GM19043 (cell line): ENCODE results near the gene PRPSAP1.
"Not testable (repeated sequence)": the region's sequence is repeated elsewhere in the genome, so short reads cannot be mapped to it uniquely, and the experiment has no call there.

Experiments
- ATAC-seq: cut with Tn5 transposase; IDR thresholded peaks from one replicate; pipeline ENCODE4 v1.9.1; 2021; ENCODE audit warnings: low read depth; ENCODE audit not compliant: unreplicated experiment

The PRPSAP1 gene

GRCh38 chr17:76331083-76331482 lies 22.6 kb downstream of the PRPSAP1 start:
- no peak for ATAC-seq

- no peak for ATAC-seq
These were observed 24.1 kb downstream of the PRPSAP1 start for GRCh38 chr17:76329664-76330063.

DNA sequence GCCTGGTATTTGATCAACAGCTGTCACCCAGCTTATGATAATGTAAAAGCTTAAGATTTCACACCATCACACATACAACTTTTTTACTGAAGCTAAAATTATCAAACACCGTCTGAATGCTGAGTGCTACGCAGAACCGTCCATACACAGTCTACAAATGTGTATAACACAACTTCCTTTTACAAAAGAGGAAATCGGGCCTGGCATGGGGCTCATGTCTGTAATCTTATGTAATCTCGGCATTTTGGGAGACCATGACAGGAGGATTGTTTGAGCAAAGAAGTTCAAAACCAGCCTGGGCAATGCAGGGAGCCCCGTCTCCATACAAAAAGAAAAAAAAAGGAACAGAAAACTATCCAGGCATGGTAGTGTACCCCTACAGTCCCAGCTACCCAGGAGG lies 26.0 kb downstream of the PRPSAP1 start:
- no peak for ATAC-seq

GRCh38 chr17:76326306-76326705 lies 27.4 kb downstream of the PRPSAP1 start:
- ATAC-seq, result no peak

DNA sequence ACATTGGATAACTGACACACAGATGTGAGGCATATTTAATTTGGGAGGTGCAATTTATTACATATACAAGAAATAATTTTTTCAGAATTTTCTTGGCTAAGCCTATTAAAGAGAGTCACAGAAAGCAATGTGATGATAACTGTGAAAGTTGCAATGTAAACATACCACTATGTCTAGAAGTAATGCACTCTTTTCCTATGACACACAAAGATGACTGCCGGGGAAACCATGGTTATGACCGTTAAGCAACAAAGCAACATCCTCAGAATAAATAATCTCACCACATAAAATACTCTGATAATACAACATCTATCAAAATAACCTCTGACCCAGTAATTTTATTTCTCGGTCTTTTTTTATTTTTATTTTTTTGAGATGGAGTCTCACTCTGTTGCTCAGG lies 35.1 kb downstream of the PRPSAP1 start:
- no peak for ATAC-seq

DNA sequence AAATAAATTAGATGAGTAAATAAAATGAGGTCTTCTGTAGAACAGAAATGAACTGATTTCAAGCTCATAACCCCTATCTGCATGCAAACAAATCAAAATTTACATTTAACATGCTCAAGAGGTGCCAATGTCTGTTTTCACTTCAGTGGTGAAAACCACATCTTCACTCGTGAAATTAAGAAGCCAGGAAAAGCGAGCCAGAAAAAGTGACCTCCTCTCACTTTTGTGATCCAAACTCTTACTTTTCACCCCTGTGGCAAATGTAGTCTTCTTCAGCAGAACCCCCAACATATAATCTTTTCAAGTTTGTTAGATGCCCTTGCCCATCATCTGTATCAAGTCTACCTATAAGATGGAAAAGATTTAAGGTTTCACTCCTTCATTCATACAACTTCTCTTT lies 36.2 kb downstream of the PRPSAP1 start:
- ATAC-seq, result no peak

- ATAC-seq, result no peak
These were observed 39.1 kb downstream of the PRPSAP1 start for GRCh38 chr17:76314392-76315227.

GRCh38 chr17:76312735-76313134 lies 41.0 kb downstream of the PRPSAP1 start:
- ATAC-seq, result no peak

DNA sequence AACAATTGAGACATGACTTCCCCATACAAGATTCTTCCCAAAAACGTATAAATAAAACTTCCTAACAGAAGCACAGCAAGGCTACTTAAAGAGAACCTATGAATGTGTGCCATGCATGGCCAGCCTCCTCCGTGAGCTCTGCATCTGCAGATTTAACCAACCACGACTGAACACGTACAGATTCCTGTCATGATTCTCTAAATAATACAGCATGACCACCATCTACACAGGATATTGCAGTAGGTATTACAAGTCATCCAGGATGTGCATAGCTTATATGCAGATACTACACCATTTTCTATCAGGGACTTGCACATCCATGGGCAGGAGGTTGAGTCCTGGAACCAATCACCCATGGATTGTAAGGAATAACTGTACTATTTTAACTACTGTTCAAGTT lies 44.3 kb downstream of the PRPSAP1 start:
- no peak for ATAC-seq

DNA sequence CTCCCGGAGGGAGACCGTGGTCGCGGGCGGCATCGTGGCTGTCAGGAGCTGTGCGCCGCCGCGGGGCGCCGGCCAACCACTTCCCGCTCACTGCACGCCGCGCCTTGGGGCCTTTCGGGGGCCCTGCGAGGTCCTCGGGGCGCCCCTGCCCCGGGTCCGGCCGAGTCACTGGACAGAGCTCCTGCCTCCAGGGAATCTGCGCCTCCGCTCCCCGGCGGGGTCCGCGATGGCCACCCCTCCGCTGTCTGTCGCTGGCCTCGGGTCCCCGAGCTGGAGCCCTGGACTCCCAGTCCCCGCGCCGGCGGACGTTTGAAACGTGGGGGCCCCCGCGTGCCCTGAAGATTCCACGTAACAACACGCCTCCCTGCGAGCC lies 45.8 kb downstream of the PRPSAP1 start, which contains the start of gene QRICH2:
Gene QRICH2, minus strand, starts transcription at position 311 of the 373 bp plus-strand sequence. Its CDS starts 278 bp downstream, at position 33.
- no peak for ATAC-seq

GRCh38 chr17:76307299-76307965 lies 46.3 kb downstream of the PRPSAP1 start:
- ATAC-seq, result no peak

GRCh38 chr17:76305135-76305454 lies 48.6 kb downstream of the PRPSAP1 start:
- not testable (repeated sequence) for ATAC-seq

- ATAC-seq, result no peak
These were observed 49.2 kb downstream of the PRPSAP1 start for GRCh38 chr17:76304226-76305134.

- ATAC-seq, result no peak
These were observed 56.3 kb downstream of the PRPSAP1 start for GRCh38 chr17:76297436-76297835.

DNA sequence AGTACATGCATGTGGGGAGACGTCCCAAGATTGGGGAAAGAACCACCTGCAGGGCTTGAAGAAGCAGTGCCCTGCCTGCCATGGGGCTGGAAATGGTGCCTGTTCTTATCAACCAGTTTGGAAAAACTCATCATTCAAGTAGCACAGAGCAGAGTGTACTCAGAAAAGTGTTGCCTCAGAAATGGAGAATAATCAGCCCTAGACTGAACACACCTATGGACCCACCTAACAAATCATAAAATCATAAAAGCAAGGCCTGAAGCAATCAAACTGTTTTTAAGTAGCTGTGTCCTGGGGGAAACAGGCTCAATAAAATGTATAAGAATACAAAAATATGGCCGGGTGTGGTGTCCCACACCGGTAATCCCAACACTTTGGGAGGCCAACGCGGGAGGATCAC lies 56.8 kb downstream of the PRPSAP1 start:
- ATAC-seq, result no peak

DNA sequence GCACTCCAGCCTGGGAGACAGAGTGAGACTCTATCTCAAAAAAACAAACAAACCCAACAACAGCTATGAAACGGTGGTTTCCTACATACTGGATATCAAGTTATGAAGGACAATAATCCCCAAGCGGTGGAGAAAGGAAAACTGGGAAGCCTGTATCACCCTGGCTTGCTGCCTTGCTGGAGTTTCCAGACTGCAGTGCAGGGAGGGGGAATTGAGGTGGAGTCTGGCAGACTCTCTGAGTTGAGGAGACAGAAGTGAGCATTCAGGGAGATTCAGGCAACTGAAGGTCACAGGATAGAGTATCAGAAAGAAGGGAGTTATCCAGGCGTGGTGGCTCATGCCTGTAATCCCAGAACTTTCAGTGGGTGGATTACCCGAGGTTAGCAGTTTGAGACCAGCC lies 57.5 kb downstream of the PRPSAP1 start:
- ATAC-seq, result no peak

GRCh38 chr17:76293106-76293505 lies 60.6 kb downstream of the PRPSAP1 start:
- ATAC-seq, result no peak

DNA sequence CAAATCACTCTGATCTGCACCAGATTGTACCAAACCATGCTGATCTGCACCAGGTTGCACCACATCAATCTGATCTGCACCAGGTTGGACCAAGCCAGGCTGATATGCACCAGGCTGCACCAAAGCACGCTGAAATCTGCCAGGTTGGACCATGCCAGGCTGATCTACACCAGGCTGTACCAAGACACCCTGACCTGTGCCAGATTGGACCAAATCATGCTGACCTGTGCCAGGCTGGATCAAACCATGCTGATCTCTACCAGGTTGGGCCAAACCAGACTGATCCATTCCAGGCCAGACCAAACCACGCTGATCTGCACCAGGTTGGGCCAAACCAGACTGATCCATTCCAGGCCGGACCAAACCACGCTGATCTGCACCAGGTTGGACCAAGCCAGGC lies 61.1 kb downstream of the PRPSAP1 start:
- no peak for ATAC-seq

DNA sequence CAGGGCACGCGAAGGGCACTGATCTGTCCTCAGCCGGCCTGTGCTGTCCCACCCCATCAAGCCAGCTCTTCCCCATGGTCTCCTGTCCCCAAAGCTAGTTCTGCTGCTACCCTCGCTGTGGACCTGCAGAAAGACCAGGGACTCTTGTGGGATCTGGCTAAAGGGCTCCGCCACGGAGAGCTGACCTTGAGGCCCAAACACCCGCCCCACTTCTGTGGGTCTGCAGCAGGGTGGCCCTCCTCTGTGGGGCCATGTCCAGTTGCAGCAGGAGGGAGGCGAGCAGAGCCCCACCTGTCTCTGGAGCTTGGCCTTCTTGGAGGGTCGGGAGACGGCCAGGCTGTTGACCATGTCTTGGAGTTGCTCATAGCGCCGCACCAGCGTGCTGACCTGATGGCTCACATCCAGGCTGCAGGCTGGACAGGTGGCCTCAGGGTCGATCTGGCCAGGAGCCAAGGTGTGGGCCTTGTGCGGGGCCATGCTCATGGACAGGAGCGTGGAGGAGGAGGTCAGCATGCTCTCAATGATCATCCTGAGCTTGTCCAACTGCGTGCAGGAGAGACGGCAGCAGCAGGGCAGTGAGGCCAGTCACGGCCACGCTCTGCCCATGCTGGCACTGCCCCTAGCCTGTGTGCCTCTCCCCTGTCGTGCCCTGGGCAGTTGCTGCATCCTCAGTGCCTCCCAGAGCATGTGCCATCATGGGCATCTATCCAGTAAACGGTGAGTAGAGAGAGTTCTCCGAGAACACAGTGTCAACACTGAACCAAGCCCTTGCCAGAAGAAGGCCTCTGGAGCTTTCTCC lies 71.9 kb downstream of the PRPSAP1 start:
- no peak for ATAC-seq

DNA sequence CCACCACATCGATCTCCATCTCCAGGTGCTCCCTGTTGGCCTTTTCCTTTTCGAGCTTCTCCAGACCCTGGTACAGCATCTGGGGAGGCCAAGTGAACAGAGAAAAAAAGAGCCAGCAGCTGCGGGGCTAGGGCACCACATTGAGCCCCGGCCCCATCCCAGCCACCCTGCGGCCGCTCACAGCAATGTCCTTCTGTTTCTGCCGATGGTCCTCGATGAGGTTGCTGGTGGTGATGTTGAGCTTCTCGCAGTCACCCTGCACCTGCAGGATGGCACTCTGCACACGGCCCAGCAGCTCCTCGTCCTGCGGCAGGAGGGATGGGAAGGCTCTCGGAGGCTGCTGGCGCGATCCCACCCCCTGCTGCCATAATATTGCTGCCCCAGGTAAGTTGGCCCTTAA lies 73.1 kb downstream of the PRPSAP1 start:
- ATAC-seq, result no peak
